ENCODE data around the gene FAM174B. TPM values are rescaled to one million over a fixed set of nuclear protein-coding genes. Genes with fewer than 3 reads are reported as not detected.
A peak's percentile ranks its signal among the peaks of the same experiment; 100 is the strongest.

The FAM174B gene
- total and polyA plus RNA-seq, 8 donors, result 14.6 to 54.0 (median 31.0) TPM

- peak in 1 of 2 donors; percentile 56 for DNase-seq
- 36 to 55% (median 38%) methylated on average over 8 of the region's 8 CpGs for WGBS, 5 donors
- H3K4me3 ChIP-seq, result peak overlapping the region in 1 of 4 donors; percentile 0
These were observed 7.2 kb downstream of the FAM174B start for GRCh38 chr15:92648190-92648875.

GRCh38 chr15:92647467-92648163 lies 8.0 kb downstream of the FAM174B start:
- Histone ChIP-seq H3K27ac (peak overlapping the region; percentile 75 to 90 (median 78)), H3K4me3 (peak overlapping the region in 1 of 4 donors; percentile 0), H3K4me1 (peaks cover 55 to 92% (median 75%) of the 10 kb centered on the region in 4 donors), H3K36me3 (peaks cover 0 to 4% (median 0%) of the 10 kb centered on the region in 4 donors), H3K27me3 (no peaks in the 10 kb centered on the region), H3K9me3 (no peaks in the 10 kb centered on the region)
- WGBS, 5 donors, result 55 to 82% (median 57%) methylated on average over 1 of the region's 1 CpG
- intact Hi-C loops (cut with DNase I; ENCODE audit: low total_unique reads), result no loop called here
- TF ChIP-seq POLR2A (IDR thresholded peaks at IDR 0.05), result no peak
- TF ChIP-seq CTCF (IDR thresholded peaks at IDR 0.05), result no peak
- no peak for TF ChIP-seq POLR2AphosphoS5 (IDR thresholded peaks at IDR 0.05)
- no peak for TF ChIP-seq EP300 (IDR thresholded peaks at IDR 0.05)
- no peak for DNase-seq

More at GRCh38 chr15:92648190-92648875, 7.2 kb downstream of the FAM174B start:
- peaks cover 0 to 6% (median 0%) of the 10 kb centered on the region in 4 donors for H3K36me3 ChIP-seq
- peaks cover 62 to 98% (median 79%) of the 10 kb centered on the region in 4 donors for H3K4me1 ChIP-seq
- TF ChIP-seq POLR2AphosphoS5 (IDR thresholded peaks at IDR 0.05) (peak in 2 of 3 donors; percentile 35 to 38), POLR2A (IDR thresholded peaks at IDR 0.05) (no peak), EP300 (IDR thresholded peaks at IDR 0.05) (no peak)
- H3K9me3 ChIP-seq, result no peaks in the 10 kb centered on the region
- no peaks in the 10 kb centered on the region for H3K27me3 ChIP-seq
- H3K27ac ChIP-seq, result peak overlapping the region; percentile 75 to 90 (median 78)
- intact Hi-C loops (cut with DNase I; ENCODE audit: low total_unique reads), result no loop called here

GRCh38 chr15:92646216-92646615 lies 9.4 kb downstream of the FAM174B start:
- Histone ChIP-seq H3K4me3 (no peak overlapping the region), H3K9me3 (no peaks in the 10 kb centered on the region), H3K27ac (peak overlapping the region; percentile 76 to 90 (median 83)), H3K27me3 (no peaks in the 10 kb centered on the region), H3K36me3 (no peaks in the 10 kb centered on the region), H3K4me1 (peaks cover 55 to 84% (median 68%) of the 10 kb centered on the region in 4 donors)
- TF ChIP-seq POLR2A (IDR thresholded peaks at IDR 0.05), result no peak
- TF ChIP-seq POLR2AphosphoS5 (IDR thresholded peaks at IDR 0.05), result no peak
- no peak for TF ChIP-seq CTCF (IDR thresholded peaks at IDR 0.05)
- no peak for TF ChIP-seq EP300 (IDR thresholded peaks at IDR 0.05)
- DNase-seq, result no peak
- intact Hi-C loops (cut with DNase I; ENCODE audit: low total_unique reads), result no loop called here
- 87 to 97% (median 92%) methylated on average over 2 of the region's 2 CpGs for WGBS, 5 donors

GRCh38 chr15:92645731-92646130 lies 9.8 kb downstream of the FAM174B start:
- Histone ChIP-seq H3K27me3 (no peaks in the 10 kb centered on the region), H3K27ac (peak overlapping the region; percentile 76 to 90 (median 83)), H3K4me3 (no peak overlapping the region), H3K9me3 (no peaks in the 10 kb centered on the region), H3K4me1 (peaks cover 55 to 80% (median 65%) of the 10 kb centered on the region in 4 donors), H3K36me3 (no peaks in the 10 kb centered on the region)
- intact Hi-C loops (cut with DNase I; ENCODE audit: low total_unique reads), result no loop called here
- WGBS, 5 donors, result 15 to 61% (median 44%) methylated on average over 1 to 2 of the region's 2 CpGs
- TF ChIP-seq POLR2A (IDR thresholded peaks at IDR 0.05), result no peak
- TF ChIP-seq CTCF (IDR thresholded peaks at IDR 0.05), result no peak
- TF ChIP-seq EP300 (IDR thresholded peaks at IDR 0.05), result no peak
- TF ChIP-seq POLR2AphosphoS5 (IDR thresholded peaks at IDR 0.05), result no peak
- DNase-seq, result no peak

All from stomach (tissue), 9 donors.